CD14-positive monocyte (primary cell): ENCODE data around the gene GPS1. TPM values are rescaled to one million over a fixed set of nuclear protein-coding genes. Genes with fewer than 3 reads are reported as not detected.

Experiments used
- DNase-seq, 3 donors: peaks; one replicate each; pipeline ENCODE4 v3.0.0-alpha.2; 2011 to 2022
- H2AFZ ChIP-seq: 2 replicates; pipeline ENCODE4 v1.6.0; 2012; ENCODE audit warnings: mild to moderate bottlenecking, low read depth, low read length, inconsistent platforms; ENCODE audit not compliant: insufficient read depth, poor library complexity, severe bottlenecking
- H3K27ac ChIP-seq, 2 donors: 1 replicate in 1 of 2; 2 replicates in 1 of 2; pipeline ENCODE4 v1.5.1; 2012 to 2013; ENCODE audit warnings: low read length in 2 of 2, control low read depth in 1 of 2, inconsistent platforms in 1 of 2, low read depth in 1 of 2, mild to moderate bottlenecking in 1 of 2
- H3K27me3 ChIP-seq, 2 donors: one replicate each; pipeline versions ENCODE4 v1.6.0 to v1.6.1; 2011 to 2013; ENCODE audit warnings: low read length in 2 of 2; ENCODE audit not compliant: control insufficient read depth in 2 of 2, insufficient read depth in 2 of 2
- H3K36me3 ChIP-seq, 2 donors: replicated peaks in 1 of 2; 1 replicate in 1 of 2; 2 replicates in 1 of 2; pipeline versions ENCODE4 v1.5.1 to v1.6.1; 2012 to 2013; ENCODE audit warnings: low read length in 2 of 2, control low read depth in 1 of 2, inconsistent platforms in 1 of 2, mild to moderate bottlenecking in 1 of 2; ENCODE audit not compliant: insufficient read depth in 2 of 2, control insufficient read depth in 1 of 2
- H3K4me1 ChIP-seq, 2 donors: 1 replicate in 1 of 2; 2 replicates in 1 of 2; pipeline versions ENCODE4 v1.5.1 to v1.6.1; 2012 to 2013; ENCODE audit warnings: low read length in 2 of 2, control low read depth in 1 of 2, inconsistent platforms in 1 of 2, mild to moderate bottlenecking in 1 of 2, moderate library complexity in 1 of 2; ENCODE audit not compliant: insufficient read depth in 2 of 2, control insufficient read depth in 1 of 2
- H3K4me2 ChIP-seq: replicated peaks from 2 replicates; pipeline ENCODE3; 2012; ENCODE audit warnings: low read length, moderate library complexity, mild to moderate bottlenecking; ENCODE audit not compliant: poor library complexity, severe bottlenecking; ENCODE audit errors: extremely low read depth
- H3K4me3 ChIP-seq, 3 experiments: fragments of 200-600 bp in 1 of 3; sonication (generic) in 1 of 3; replicated peaks in 1 of 3; 1 replicate in 2 of 3; 2 replicates in 1 of 3; pipeline ENCODE4 v1.5.1; 2011 to 2013; ENCODE audit warnings: low read length in 3 of 3, mild to moderate bottlenecking in 3 of 3, control low read depth in 2 of 3, low read depth in 2 of 3, inconsistent platforms in 1 of 3, moderate library complexity in 1 of 3
- H3K79me2 ChIP-seq: 2 replicates; pipeline ENCODE4 v1.6.0; 2012; ENCODE audit warnings: mild to moderate bottlenecking, control low read depth, inconsistent platforms, low read length, moderate library complexity; ENCODE audit not compliant: insufficient read depth
- H3K9ac ChIP-seq: 2 replicates; pipeline ENCODE4 v1.6.0; 2017; ENCODE audit warnings: low read length, mild to moderate bottlenecking; ENCODE audit not compliant: insufficient read depth, poor library complexity, severe bottlenecking
- H3K9me3 ChIP-seq, 2 donors: replicated peaks in 1 of 2; 1 replicate in 1 of 2; 2 replicates in 1 of 2; pipeline versions ENCODE4 v1.5.1 to v1.6.1; 2012 to 2013; ENCODE audit warnings: low read length in 2 of 2, control low read depth in 1 of 2; ENCODE audit not compliant: control insufficient read depth in 1 of 2, insufficient read depth in 1 of 2
- H4K20me1 ChIP-seq: 2 replicates; pipeline ENCODE4 v1.6.0; 2012; ENCODE audit warnings: mild to moderate bottlenecking, low read length, control low read depth, moderate library complexity; ENCODE audit not compliant: insufficient read depth
- H3K27ac Mint-ChIP-seq, 7 donors: one replicate each; pipeline ENCODE4 v1.8.0; 2020; ENCODE audit warnings: mild to moderate bottlenecking in 7 of 7, mixed read lengths in 7 of 7, moderate library complexity in 6 of 7, inconsistent platforms in 2 of 7
- H3K27me3 Mint-ChIP-seq, 3 donors: one replicate each; pipeline ENCODE4 v1.8.0; 2021 to 2022; ENCODE audit warnings: low read depth in 3 of 3, mild to moderate bottlenecking in 3 of 3, mixed read lengths in 3 of 3, moderate library complexity in 3 of 3, inconsistent platforms in 1 of 3
- H3K36me3 Mint-ChIP-seq, 2 donors: one replicate each; pipeline ENCODE4 v1.8.0; 2020; ENCODE audit warnings: mixed read lengths in 2 of 2, inconsistent platforms in 1 of 2, mild to moderate bottlenecking in 1 of 2
- H3K4me1 Mint-ChIP-seq: one replicate; pipeline ENCODE4 v1.8.0; 2020; ENCODE audit warnings: mild to moderate bottlenecking, mixed read lengths
- H3K4me3 Mint-ChIP-seq, 2 donors: one replicate each; pipeline ENCODE4 v1.8.0; 2020; ENCODE audit warnings: mild to moderate bottlenecking in 2 of 2, mixed read lengths in 2 of 2, moderate library complexity in 1 of 2
- H3K9me3 Mint-ChIP-seq, 7 donors: one replicate each; pipeline ENCODE4 v1.8.0; 2020 to 2022; ENCODE audit warnings: mixed read lengths in 7 of 7, mild to moderate bottlenecking in 6 of 7, moderate library complexity in 6 of 7, inconsistent platforms in 2 of 7
- CTCF ChIP-seq: fragments of 200-600 bp; IDR thresholded peaks from one replicate; pipeline ENCODE4 v1.8.0; 2022; ENCODE audit warnings: antibody characterized with exemption, mild to moderate bottlenecking
- WGBS: methylation state at CpG from one replicate; pipeline ENCODE4 v1.1.5; 2013; ENCODE audit warnings: missing lambda C conversion rate; ENCODE audit not compliant: insufficient coverage; 5-methylcytosine and 5-hydroxymethylcytosine counted together
- intact Hi-C, 2 donors: fragments of 100-400 bp; cut with micrococcal nuclease; formaldehyde crosslinking; loops; one replicate each; pipeline versions ENCODE4 v1.15.0 to v1.15.1; 2023
- polyA plus RNA-seq, 3 donors: library from polyadenylated mRNA; depleted of rRNA in 1 of 3; unstranded in 2 of 3; stranded (reverse) in 1 of 3; fragments of 300-500 nt in 2 of 3; fragments of >200 nt in 1 of 3; fragmentation: Illumina TruSeq in 2 of 3; gene quantifications; 1 replicate in 2 of 3; 2 replicates in 1 of 3; pipeline ENCODE4 v1.2.3, GENCODE V29; 2012 to 2021

The GPS1 gene
- polyA plus RNA-seq, 3 donors: 101 to 130 (median 110) TPM

DNA sequence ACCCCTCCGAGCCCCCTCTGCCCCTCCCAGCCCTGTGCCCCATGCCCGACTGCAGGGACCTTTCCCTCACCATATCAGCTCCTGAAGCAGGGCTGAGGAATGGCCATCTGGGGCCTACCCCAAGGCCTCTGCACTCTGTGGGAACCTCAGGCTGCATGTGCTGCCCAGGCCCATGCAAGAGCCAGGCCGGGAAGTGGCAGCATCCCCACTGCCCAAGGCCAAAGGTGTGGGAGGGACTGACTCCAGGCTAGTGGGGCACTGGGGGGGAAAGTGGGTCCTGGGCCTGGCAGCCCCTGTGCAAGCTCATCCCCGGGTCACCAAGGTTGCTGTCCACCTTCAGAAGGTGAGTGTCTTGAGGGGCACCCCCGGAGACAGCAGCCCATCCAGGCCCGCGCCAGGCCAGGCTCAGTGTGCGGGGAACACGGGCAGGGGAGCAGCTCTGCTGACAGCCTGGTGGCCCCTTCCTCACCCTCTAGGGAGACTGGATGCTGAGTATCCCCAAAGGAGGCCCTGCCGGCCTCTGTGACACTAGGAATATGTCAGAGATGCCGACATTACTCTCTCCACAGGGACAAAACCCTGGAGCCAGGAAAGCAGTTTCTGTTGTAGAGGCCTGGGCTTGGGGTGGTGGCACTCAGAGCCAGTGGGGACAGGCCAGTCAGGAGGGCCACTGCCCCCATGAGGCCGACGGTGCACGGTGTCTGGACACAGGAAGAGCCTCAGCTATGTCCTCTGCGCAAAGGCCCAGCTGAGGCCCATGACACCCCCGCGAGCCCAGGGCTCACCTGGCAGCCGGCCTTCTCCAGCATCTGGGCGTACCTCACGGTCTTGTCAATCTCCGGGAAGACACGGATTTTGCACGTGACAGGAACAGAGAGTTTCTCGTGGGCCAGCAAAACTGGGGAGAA is 10.6 kb downstream of the GPS1 start:
- peaks cover 23 to 44% of the 10 kb centered on the region in 2 donors for H3K36me3 Mint-ChIP-seq
- Histone ChIP-seq H4K20me1 (peaks cover 12% of the 10 kb centered on the region), H3K4me3 (no peak overlapping the region), H3K27ac (no peak overlapping the region), H3K79me2 (peaks cover 18% of the 10 kb centered on the region), H2AFZ (no peak overlapping the region), H3K27me3 (no peaks in the 10 kb centered on the region), H3K36me3 (peaks cover 64% of the 10 kb centered on the region in 2 donors), H3K4me2 (no peak overlapping the region), H3K9ac (no peak overlapping the region), H3K9me3 (no peaks in the 10 kb centered on the region), H3K4me1 (peaks cover 20 to 29% of the 10 kb centered on the region in 2 donors)
- no peak for DNase-seq
- H3K27ac Mint-ChIP-seq: peak overlapping the region in 1 of 7 donors; percentile 41
- 95% methylated on average over 18 of the region's 24 CpGs for WGBS
- H3K27me3 Mint-ChIP-seq: no peaks in the 10 kb centered on the region
- no peak for TF ChIP-seq CTCF
- H3K4me3 Mint-ChIP-seq: no peak overlapping the region
- intact Hi-C loops: no loop called here
- peaks cover 22% of the 10 kb centered on the region for H3K4me1 Mint-ChIP-seq
- H3K9me3 Mint-ChIP-seq: peaks cover 0 to 2% (median 0%) of the 10 kb centered on the region in 7 donors

DNA sequence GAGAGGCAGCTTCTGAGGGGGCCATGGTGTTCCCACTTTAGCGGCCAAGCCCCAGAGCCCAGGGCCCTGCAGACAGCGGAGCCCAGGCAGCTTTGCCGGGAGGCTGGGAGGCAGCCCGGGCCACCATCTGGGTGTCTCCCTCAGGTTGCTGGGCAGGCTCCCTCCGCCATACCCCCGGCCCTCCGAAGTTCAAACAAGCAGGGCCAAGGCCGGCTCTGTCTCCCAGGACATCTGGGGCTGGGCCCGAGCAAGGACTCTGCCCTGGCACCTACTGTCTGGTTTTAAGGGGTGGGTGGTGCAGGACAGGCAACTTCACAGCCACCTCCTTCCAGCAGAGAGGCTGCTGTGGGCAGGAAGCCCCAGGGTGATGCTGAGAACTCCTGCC is 11.3 kb downstream of the GPS1 start:
- H3K9me3 ChIP-seq: no peaks in the 10 kb centered on the region
- no peaks in the 10 kb centered on the region for H3K27me3 ChIP-seq
- H3K9ac ChIP-seq: no peak overlapping the region
- intact Hi-C loops: no loop called here
- H3K36me3 ChIP-seq: peaks cover 57% of the 10 kb centered on the region in 2 donors
- Mint-ChIP-seq H3K4me3 (no peak overlapping the region), H3K4me1 (peaks cover 22% of the 10 kb centered on the region), H3K27me3 (no peaks in the 10 kb centered on the region), H3K36me3 (peaks cover 19 to 38% of the 10 kb centered on the region in 2 donors), H3K9me3 (peaks cover 0 to 2% (median 0%) of the 10 kb centered on the region in 7 donors), H3K27ac (no peak overlapping the region)
- TF ChIP-seq CTCF: no peak
- no peak overlapping the region for H3K4me2 ChIP-seq
- WGBS: 98% methylated on average over 9 of the region's 9 CpGs
- no peak overlapping the region for H3K27ac ChIP-seq
- no peak overlapping the region for H3K4me3 ChIP-seq
- H4K20me1 ChIP-seq: peaks cover 12% of the 10 kb centered on the region
- peaks cover 20 to 29% of the 10 kb centered on the region in 2 donors for H3K4me1 ChIP-seq
- H2AFZ ChIP-seq: no peak overlapping the region
- no peak for DNase-seq
- H3K79me2 ChIP-seq: peaks cover 18% of the 10 kb centered on the region
